ENCODE data around the gene SLC39A12. TPM values are rescaled to one million over a fixed set of nuclear protein-coding genes. Genes with fewer than 3 reads are reported as not detected.

Gene SLC39A12
- total RNA-seq, 2 donors from 2014 or later = not detected

DNA sequence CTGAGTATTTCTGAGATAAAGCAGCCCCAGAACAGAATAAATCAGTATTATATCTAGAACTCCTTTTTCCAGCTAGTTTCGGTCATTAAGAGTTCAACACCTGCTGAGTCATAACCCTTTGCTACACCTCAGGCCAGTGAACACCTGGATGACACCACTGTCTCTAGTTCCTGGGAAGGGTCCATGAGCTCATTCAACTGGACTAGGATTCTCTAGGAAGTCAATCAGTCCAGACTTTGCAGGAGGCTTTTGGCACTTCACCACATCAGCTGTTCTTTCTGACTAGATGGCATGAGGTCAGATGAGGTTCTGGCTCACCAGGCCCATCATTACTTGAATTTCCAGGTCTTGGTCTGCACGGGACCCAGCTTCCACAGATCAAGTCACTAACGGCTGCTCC is 11.7 kb downstream of the SLC39A12 start:
- Histone ChIP-seq H3K27ac (ENCODE audit: low read depth, low read length) (no peak overlapping the region), H3K27me3 (ENCODE audit: control insufficient read depth, insufficient read depth, low read length, poor library complexity, severe bottlenecking) (no peaks in the 10 kb centered on the region), H3K9me3 (ENCODE audit: control insufficient read depth, low read length) (peaks cover 16% of the 10 kb centered on the region), H3K36me3 (ENCODE audit: control insufficient read depth, insufficient read depth, low read length) (no peaks in the 10 kb centered on the region), H3K4me1 (ENCODE audit: control insufficient read depth, insufficient read depth, low read length) (no peaks in the 10 kb centered on the region), H3K4me3 (ENCODE audit: low read length) (no peak overlapping the region), H3K9ac (ENCODE audit: extremely low read depth, low read length, poor library complexity, severe bottlenecking) (no peak overlapping the region)
- TF ChIP-seq CTCF (conservative IDR thresholded peaks at IDR 0.05) = no peak
- Mint-ChIP-seq H3K27ac (no peak overlapping the region), H3K27me3 (ENCODE audit: insufficient read depth) (no peaks in the 10 kb centered on the region), H3K4me3 (no peak overlapping the region), H3K4me1 (no peaks in the 10 kb centered on the region), H3K9me3 (peaks cover 6% of the 10 kb centered on the region), H3K36me3 (ENCODE audit: low read depth) (no peaks in the 10 kb centered on the region)
- no peak for DNase-seq
- 90 to 100% methylated on average over 1 to 3 of the region's 3 CpGs for WGBS, 2 experiments (ENCODE audit: insufficient coverage in 1 of 2, insufficient read length in 1 of 2)

GRCh38 chr10:17965649-17966235 is 14.0 kb downstream of the SLC39A12 start:
- H3K9me3 ChIP-seq (ENCODE audit: control insufficient read depth, low read length) = peaks cover 6% of the 10 kb centered on the region
- no peaks in the 10 kb centered on the region for H3K36me3 ChIP-seq (ENCODE audit: control insufficient read depth, insufficient read depth, low read length)
- no peak for DNase-seq
- no peaks in the 10 kb centered on the region for H3K4me1 ChIP-seq (ENCODE audit: control insufficient read depth, insufficient read depth, low read length)
- no peaks in the 10 kb centered on the region for H3K27me3 ChIP-seq (ENCODE audit: control insufficient read depth, insufficient read depth, low read length, poor library complexity, severe bottlenecking)
- H3K4me3 Mint-ChIP-seq = no peak overlapping the region
- H3K4me3 ChIP-seq (ENCODE audit: low read length) = no peak overlapping the region
- TF ChIP-seq CTCF (conservative IDR thresholded peaks at IDR 0.05) = no peak
- H3K27me3 Mint-ChIP-seq (ENCODE audit: insufficient read depth) = no peaks in the 10 kb centered on the region
- no peak overlapping the region for H3K9ac ChIP-seq (ENCODE audit: extremely low read depth, low read length, poor library complexity, severe bottlenecking)
- H3K36me3 Mint-ChIP-seq (ENCODE audit: low read depth) = no peaks in the 10 kb centered on the region
- no peaks in the 10 kb centered on the region for H3K4me1 Mint-ChIP-seq
- WGBS, 2 experiments (ENCODE audit: insufficient coverage in 1 of 2, insufficient read length in 1 of 2) = 91 to 94% methylated on average over 8 of the region's 8 CpGs
- peaks cover 9% of the 10 kb centered on the region for H3K9me3 Mint-ChIP-seq
- H3K27ac Mint-ChIP-seq = no peak overlapping the region
- H3K27ac ChIP-seq (ENCODE audit: low read depth, low read length) = no peak overlapping the region

DNA sequence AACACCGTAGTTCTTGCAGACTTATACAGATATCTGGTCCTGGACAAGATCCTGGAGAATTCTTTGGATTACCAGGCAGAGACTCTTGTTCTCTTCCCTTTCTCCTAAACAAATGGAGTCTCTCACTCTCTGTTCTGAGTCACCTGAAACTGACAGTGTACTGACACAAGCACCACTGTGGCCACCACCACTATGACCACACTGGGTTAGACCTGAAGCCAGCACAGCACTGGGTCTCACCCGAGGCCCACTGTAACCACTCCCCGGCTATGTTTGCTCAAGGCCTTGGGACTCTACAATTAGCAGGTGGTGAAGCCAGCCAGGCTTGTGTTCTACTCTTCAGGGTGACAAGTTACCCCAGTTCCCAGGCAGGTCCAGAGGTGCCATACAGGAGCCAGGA is 22.8 kb downstream of the SLC39A12 start:
- H3K36me3 ChIP-seq (ENCODE audit: control insufficient read depth, insufficient read depth, low read length) = no peaks in the 10 kb centered on the region
- no peak for DNase-seq
- no peak overlapping the region for H3K4me3 ChIP-seq (ENCODE audit: low read length)
- no peak overlapping the region for H3K27ac ChIP-seq (ENCODE audit: low read depth, low read length)
- no peaks in the 10 kb centered on the region for H3K9me3 ChIP-seq (ENCODE audit: control insufficient read depth, low read length)
- H3K27me3 ChIP-seq (ENCODE audit: control insufficient read depth, insufficient read depth, low read length, poor library complexity, severe bottlenecking) = no peaks in the 10 kb centered on the region
- H3K4me1 ChIP-seq (ENCODE audit: control insufficient read depth, insufficient read depth, low read length) = no peaks in the 10 kb centered on the region
- Mint-ChIP-seq H3K4me3 (no peak overlapping the region), H3K27ac (no peak overlapping the region), H3K27me3 (ENCODE audit: insufficient read depth) (no peaks in the 10 kb centered on the region), H3K36me3 (ENCODE audit: low read depth) (no peaks in the 10 kb centered on the region), H3K9me3 (peaks cover 5% of the 10 kb centered on the region), H3K4me1 (no peaks in the 10 kb centered on the region)
- no peak overlapping the region for H3K9ac ChIP-seq (ENCODE audit: extremely low read depth, low read length, poor library complexity, severe bottlenecking)
- no peak for TF ChIP-seq CTCF (conservative IDR thresholded peaks at IDR 0.05)
- 91 to 100% methylated on average over 3 of the region's 3 CpGs for WGBS, 2 experiments (ENCODE audit: insufficient coverage in 1 of 2, insufficient read length in 1 of 2)

Data from endodermal cell (in vitro differentiated cells).